Lung microvascular endothelial cell (primary cell): Measurements from ENCODE around the gene TSSK3. TPM values are rescaled to one million over a fixed set of nuclear protein-coding genes. Genes with fewer than 3 reads are reported as not detected.
"Not testable (repeated sequence)": the region's sequence is repeated elsewhere in the genome, so short reads cannot be mapped to it uniquely, and the experiment has no call there.

Experiments
- DNase-seq, 2 donors: peaks; one replicate each; pipeline versions ENCODE4 v3.0.0 to v3.0.0-alpha.2; 2010; ENCODE audit warnings: low read depth in 2 of 2
- total RNA-seq: library from RNA; depleted of rRNA; stranded (reverse); fragments of >200 nt; gene quantifications from 2 replicates; pipeline ENCODE4 v1.2.1, GENCODE V29; 2014

The TSSK3 gene
- total RNA-seq, 1 donor from 2014 or later: not detected

DNA sequence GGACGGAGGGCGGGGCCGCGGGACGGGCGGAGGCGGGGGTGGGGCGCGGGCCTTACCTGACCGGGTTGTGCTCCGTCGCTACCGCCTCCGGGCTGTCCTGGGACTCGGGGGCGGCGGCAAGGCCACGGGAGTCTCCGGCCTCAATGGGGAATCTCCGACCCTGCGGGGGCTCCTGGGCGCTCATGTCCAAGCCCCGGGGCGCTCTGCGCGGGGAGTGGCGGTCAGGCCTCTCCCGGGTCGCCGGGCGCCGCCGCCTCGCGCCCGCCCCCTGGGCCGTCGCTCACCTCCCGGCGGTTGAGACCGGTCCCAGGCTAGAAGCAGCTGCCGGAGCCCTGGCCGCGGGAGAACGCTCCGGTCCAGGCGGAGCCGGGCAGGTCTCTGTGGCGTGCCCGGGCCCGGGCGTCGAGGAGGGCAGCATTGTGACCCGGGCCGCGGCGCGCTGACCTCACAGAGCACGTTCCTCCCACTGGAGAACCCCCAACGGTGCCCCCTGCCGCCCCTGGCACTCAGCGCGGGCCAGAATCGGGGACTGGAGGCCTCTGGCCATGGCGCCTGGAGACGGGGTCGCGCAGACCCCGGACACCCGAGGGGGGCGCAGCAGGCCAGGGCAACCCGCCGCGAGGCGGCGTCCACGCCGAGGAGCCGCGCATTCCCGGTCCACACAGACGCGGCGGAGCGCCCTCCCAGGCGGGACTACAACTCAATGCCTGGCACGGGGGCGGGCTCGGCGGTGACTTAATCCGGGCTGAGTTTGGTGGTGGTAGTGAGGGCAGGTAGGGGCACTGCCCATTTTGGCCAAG is 465 bp upstream of the TSSK3 start:
- peak; percentile 44 to 60 for DNase-seq

GRCh38 chr1:32363713-32364112 is 1.4 kb downstream of the TSSK3 start:
- DNase-seq: no peak

- no peak for DNase-seq
These were observed 2.5 kb downstream of the TSSK3 start for GRCh38 chr1:32364836-32365235.

- DNase-seq: no peak
These were observed 3.1 kb downstream of the TSSK3 start for GRCh38 chr1:32365445-32365844.

GRCh38 chr1:32367912-32368635 is 5.7 kb downstream of the TSSK3 start:
- DNase-seq: no peak

DNA sequence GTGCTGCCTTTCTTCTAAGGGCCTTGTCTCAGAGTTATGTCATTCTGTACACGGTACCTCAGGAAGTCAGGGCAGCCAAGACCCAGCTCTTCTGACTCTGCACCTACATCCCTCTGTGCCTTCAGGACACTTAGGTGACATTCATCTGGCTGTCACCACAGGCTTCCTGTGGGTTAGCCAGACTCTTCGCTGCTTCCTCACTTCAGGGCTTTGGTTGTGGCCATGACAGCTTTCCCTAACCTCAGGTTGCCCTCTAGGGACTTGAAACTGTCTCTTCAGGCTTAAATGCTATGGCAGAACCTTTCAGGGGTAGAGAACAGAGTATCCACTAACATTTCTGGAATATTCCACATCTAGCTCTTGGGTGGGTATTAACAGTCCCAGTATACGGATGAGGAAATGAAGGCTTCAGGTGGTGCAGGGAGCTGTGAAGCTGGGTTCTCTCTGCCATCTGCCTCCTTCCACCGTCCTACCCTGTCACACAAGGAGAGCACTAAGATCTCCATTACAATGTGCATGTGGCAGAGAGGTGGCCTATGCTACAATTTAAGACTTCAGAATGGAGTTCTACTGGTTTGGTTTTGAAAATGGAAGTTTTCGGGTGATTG is 9.9 kb downstream of the TSSK3 start:
- DNase-seq: peak in 1 of 2 donors; percentile 21

DNA sequence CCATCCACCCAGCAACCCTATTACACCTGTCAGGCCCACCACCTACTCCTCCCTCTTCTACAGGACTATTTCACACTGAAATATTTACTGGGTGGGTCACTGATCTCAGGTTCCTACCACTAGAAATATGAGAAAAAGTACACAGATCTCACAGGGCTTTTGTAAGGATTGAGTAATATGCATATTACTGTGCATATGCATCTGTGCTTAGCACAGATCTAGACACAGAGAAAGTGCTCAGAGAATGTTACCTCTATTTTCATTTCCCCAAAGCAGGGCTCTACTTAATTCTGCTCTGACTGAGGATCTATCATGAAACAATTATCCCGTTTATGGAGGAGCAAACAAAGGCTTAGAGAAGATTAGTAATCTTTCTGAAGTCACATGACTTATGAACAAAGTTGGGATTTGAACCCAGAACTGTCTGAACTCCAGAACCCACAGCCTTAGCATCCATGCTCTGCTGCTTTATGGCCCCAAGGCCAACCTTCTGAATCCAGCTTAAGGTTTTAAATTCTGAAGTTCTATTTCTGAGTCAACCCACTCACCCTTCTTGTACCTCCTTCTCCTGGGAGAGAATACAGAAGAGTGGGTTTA is 11.8 kb downstream of the TSSK3 start:
- no peak for DNase-seq

DNA sequence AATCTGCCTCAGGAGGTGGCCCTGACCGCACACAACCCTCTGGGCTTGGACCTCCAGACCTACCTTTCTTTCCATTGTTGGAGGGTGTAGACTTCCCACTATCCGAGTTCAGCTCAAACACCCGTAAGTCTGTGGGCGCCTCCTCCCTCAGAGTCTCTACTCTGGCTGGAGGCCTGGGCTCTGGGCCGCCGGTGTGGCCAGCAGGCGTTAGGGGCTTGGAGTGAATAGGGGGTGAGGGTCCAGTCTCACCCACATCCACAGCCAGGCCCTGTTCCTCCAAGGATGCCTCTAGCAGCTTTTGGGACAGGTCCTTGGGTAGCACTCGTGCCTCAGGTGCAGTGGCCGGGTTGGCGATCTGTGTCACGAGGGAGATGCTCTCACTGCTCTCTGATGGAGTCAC is 13.9 kb downstream of the TSSK3 start:
- no peak for DNase-seq

- no peak for DNase-seq
These were observed 15.3 kb downstream of the TSSK3 start for GRCh38 chr1:32377541-32378220.

DNA sequence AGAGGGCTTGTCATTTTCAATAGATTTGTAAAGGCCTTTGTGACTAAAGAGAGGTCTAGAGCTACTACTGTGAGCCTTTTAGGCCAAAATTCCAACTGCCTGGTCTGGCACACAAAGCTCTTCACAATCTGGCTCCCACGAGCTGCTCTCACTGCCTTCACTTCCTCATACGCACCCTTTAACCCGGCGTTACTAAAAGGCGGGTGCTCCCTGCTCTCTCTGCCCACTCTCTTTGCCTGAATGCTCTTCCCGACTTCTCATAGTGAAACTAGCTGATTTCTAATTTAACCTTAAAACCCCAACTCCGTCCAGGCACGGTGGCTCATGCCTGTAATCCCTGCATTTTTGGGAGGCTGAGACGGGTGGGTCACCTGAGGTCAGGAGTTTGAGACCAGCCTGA is 17.7 kb downstream of the TSSK3 start:
- no peak for DNase-seq

DNA sequence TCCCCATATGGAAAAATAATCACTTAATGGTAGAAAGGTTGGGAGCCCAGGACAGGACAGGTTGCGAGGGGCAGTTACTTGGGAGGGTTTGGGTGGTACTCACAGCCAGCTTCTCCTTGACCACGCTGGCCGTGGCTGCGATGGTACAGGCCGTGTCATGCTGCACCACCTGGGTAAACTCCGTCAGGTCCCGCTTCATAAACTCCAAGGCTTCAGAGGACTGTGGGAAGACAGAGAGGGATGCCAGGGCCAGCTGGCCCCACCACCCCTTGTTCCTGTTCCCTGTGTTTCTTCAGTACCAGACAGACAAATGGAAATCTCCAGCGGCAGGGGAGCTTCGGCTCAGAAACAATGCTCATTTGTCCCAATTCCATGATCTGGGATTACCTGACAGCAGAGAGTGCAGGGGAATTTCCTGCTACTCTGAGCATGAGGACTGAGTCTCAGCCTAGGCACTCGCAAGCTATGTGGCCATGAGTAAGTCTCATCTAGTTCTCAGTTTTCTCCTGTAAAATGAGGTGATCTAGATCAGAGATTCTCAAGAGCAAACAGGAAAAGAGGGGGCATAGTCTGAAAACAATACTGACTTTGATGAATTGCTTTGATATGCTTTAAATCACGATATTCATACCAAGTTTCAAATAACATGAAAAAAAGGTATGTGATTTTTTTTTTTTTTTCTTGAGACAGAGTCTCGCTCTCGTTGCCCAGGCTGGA is 24.5 kb downstream of the TSSK3 start:
- DNase-seq: no peak

DNA sequence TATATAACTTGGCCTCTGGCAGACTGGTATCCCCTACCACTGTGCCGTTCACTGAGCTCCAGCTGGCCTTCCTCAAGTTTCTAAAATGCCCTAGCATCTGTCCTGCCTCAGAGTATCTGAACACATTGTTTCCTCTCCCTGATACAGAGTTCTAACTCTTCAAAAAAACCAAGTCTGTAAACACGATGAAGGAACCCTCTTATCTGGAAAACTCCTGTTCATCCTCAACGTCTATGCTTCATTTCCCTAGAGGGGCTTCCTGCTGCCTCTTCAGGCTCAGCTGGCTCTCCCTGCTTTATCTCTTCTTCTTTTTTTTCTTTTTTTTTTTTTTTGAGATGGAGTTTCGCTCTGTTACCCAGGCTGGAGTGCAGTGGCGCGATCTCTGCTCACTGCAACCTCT is 26.3 kb downstream of the TSSK3 start:
- DNase-seq: no peak

DNA sequence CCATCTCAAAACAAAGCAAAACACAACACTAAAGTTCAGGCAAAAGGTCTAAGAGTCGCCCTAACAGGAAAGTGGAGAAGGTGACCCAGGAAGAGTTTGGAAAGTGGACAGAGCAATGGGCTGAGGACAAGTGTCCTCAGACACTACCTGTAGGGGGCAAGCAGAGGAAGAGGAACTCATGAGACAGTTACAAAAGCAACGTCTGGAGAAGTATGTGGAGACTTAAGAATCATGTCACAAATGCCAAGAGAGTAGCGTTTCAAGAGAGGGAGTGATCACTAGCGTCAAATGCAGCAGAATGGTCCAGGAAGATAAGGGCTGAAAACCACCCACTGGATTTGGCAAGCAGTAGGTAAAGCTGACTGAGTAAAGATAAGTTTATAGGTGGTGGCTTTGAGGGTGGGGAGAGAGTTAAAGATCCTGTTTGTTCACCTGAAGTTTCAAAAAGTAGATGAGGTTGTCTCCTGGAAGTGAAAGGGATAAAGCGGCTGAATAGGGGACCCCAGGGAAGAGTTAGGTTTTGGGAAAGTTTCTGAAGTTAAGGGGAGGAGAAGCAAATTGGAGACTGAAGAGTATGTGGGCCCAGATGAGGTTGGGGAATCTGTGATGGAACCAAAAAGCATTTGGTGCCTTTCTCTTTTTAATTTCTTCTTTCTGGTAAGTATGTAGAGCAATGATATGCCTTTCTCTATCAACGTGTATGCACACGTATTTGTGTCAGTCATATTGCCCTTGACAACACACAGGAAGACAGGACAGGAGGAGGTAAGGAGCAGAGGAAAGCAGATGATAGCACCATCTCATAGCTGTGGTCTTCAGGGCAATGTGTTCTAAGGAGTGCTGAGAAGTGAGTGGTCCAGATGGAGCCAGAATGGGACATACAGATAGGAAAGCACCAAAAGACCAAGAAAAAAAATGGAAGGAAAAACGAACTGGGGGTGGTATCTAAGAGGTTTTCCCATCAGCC is 28.8 kb downstream of the TSSK3 start:
- no peak for DNase-seq

GRCh38 chr1:32392325-32392724 is 30.0 kb downstream of the TSSK3 start:
- DNase-seq: peak; percentile 30 to 76

- peak; percentile 24 to 28 for DNase-seq
These were observed 30.8 kb downstream of the TSSK3 start for GRCh38 chr1:32393136-32393535.

GRCh38 chr1:32393832-32394140 is 31.4 kb downstream of the TSSK3 start:
- no peak for DNase-seq

DNA sequence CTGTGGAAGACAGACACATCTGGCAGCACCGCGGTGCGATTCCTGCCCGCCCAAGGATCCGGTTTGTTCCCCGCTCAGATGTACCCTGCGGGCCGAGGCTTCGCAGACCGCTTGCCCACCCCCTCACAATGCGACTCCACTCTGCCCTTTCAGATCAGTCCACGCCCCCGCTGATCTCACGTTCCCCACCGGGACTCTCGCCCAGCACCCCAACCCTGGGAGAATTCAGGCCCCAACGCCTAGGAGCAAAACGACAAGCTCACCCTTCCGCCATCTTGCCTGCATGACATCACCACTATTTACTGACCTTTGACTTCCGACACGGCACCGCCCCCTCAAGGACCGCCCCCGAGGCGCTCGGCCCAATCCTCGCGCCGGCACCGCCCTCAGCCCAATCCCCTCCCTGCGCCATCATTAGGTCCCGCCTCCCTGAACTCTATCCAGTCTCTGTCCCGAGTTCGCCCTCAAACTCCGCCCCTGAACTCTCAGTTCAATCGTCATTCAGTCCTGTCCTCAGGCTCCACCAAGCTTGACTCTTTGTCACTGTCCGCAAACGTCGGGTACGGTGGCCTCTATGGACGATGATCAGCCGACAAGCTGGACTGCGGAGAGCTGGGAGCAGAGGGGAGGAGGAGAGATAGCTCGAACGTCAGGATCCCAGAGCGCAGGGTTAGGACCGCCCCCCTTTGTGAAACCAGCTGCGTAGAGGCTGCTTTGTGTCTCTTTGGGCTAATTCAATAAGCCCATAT is 32.0 kb downstream of the TSSK3 start, which contains the start of gene BSDC1:
Gene BSDC1 (minus strand): TSS at position 301 of the 749 bp plus-strand sequence. CDS start 27 bp downstream, at position 274.
- peak; percentile 99 to 100 for DNase-seq

DNA sequence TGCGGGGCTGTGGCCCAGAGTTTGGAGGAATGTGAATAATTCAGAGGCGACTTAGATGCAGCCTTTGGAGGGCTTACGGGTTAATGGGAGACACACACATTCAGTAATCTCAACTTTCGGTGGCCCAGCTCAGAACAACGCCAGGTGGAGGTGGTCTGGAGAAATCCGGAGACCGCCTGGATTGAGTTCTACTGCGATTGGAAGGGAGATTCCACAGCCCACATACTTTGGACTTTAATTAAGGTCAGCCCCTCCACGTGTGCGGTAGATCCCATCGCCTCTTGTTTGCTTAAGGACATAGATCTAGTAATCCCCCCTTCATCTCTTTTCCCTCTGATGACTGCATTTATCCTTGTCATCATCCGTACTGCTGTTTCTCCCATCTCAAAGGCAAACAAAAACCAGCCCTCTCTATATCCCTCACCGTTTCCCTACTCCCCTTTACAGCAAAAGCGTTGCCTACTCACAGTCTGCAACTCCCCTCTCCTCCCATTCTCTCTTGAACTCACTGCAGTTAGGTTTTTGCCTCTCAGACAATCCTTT is 32.6 kb downstream of the TSSK3 start:
- DNase-seq: no peak

DNA sequence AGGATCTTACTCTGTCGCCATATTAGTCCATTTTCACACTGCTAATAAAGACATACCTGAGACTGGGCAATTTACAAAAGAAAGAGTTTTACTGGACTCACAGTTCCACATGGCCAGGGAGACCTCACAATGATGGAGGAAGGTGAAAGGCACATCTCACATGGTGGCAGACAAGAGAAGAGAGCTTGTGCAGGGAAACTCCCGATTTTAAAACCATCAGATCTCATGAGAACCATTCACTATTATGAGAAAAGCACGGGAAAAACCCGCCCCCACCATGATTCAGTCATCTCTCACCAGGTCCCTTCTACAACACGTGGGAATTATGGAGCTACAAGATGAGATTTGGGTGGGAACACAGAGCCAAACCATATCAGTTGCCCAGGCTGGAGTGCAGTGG is 34.2 kb downstream of the TSSK3 start:
- not testable (repeated sequence) for DNase-seq
